ENCODE results near the gene HIP1R.

DNA sequence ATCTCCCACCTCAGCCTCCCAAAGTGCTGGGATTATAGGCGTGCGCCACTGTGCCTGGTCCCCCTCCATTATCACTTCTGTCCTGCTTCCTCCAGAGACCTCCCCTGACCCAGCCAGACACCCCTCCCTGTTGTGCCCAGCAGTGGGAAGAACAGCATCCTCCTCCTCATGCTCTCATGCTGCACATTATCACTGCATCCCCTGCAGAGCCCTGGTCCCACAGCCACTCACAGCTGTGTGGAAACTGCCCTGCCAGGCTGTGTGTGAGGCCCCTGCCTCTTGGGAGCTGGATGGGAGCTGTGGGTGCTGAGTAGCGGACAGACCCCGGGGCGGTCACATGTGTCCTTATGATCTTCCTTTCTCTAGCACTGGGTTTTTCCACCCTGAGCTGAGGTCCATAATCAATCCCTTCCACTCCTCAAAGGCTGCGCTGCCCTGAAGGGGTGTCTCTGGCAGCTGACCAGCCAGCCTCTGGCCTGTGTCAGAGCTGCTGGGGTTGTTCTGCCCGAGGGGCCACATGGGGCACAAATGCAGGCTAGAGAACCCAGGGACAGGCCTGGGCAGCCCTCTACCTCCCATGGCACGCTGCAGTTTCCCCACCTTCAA lies 9.2 kb downstream of the HIP1R start:
- TF ChIP-seq, protein P1, sequence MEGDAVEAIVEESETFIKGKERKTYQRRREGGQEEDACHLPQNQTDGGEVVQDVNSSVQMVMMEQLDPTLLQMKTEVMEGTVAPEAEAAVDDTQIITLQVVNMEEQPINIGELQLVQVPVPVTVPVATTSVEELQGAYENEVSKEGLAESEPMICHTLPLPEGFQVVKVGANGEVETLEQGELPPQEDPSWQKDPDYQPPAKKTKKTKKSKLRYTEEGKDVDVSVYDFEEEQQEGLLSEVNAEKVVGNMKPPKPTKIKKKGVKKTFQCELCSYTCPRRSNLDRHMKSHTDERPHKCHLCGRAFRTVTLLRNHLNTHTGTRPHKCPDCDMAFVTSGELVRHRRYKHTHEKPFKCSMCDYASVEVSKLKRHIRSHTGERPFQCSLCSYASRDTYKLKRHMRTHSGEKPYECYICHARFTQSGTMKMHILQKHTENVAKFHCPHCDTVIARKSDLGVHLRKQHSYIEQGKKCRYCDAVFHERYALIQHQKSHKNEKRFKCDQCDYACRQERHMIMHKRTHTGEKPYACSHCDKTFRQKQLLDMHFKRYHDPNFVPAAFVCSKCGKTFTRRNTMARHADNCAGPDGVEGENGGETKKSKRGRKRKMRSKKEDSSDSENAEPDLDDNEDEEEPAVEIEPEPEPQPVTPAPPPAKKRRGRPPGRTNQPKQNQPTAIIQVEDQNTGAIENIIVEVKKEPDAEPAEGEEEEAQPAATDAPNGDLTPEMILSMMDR (IDR thresholded peaks at IDR 0.05; ENCODE audit: borderline replicate concordance, extremely low read depth, low read length, poor library complexity, severe bottlenecking), result no peak
- no peak for TF ChIP-seq EZH2 (IDR thresholded peaks at IDR 0.05; ENCODE audit: borderline replicate concordance, low read depth, low read length, severe bottlenecking)

Measured in DND-41 (cell line).